WTC11 (cell line): ENCODE results near the gene ERC2.

Source experiments
- CREB1 ChIP-seq: sonication (generic); formaldehyde crosslinking; IDR thresholded peaks from 2 replicates; pipeline ENCODE4 v1.8.0; 2023; ENCODE audit warnings: mild to moderate bottlenecking, missing genetic modification reagents
- EMX1 ChIP-seq: fragments of 250-450 bp; sonication (Bioruptor Pico); IDR thresholded peaks from 2 replicates; pipeline ENCODE4 v1.8.0; 2021; ENCODE audit warnings: mild to moderate bottlenecking
- MAX ChIP-seq: sonication (generic); formaldehyde crosslinking; IDR thresholded peaks from 2 replicates; pipeline ENCODE4 v1.8.0; 2022; ENCODE audit warnings: mild to moderate bottlenecking, missing genetic modification reagents
- MYBL2 ChIP-seq: sonication (generic); formaldehyde crosslinking; IDR thresholded peaks from 2 replicates; pipeline ENCODE4 v1.8.1; 2023; ENCODE audit warnings: mild to moderate bottlenecking, moderate library complexity, missing genetic modification reagents
- NR2C2 ChIP-seq: sonication (generic); formaldehyde crosslinking; IDR thresholded peaks from 2 replicates; pipeline ENCODE4 v1.8.0; 2022; ENCODE audit warnings: mild to moderate bottlenecking, missing genetic modification reagents
- NR3C1 ChIP-seq: sonication (generic); formaldehyde crosslinking; conservative IDR thresholded peaks from 2 replicates; pipeline ENCODE4 v1.8.1; 2023; ENCODE audit warnings: low read depth, mild to moderate bottlenecking, missing genetic modification reagents
- TCF7 ChIP-seq: sonication (generic); formaldehyde crosslinking; IDR thresholded peaks from 2 replicates; pipeline ENCODE4 v1.8.0; 2022; ENCODE audit warnings: mild to moderate bottlenecking, low read depth, missing genetic modification reagents, moderate library complexity
- TEAD4 ChIP-seq: sonication (generic); formaldehyde crosslinking; IDR thresholded peaks from 2 replicates; pipeline ENCODE4 v1.8.0; 2022; ENCODE audit warnings: mild to moderate bottlenecking, missing genetic modification reagents
- USF2 ChIP-seq: sonication (generic); formaldehyde crosslinking; IDR thresholded peaks from 2 replicates; pipeline ENCODE4 v1.8.1; 2023; ENCODE audit warnings: mild to moderate bottlenecking, missing genetic modification reagents, moderate library complexity
- ZNF138 ChIP-seq: sonication (generic); formaldehyde crosslinking; conservative IDR thresholded peaks from 2 replicates; pipeline ENCODE4 v1.8.1; 2022; ENCODE audit warnings: mild to moderate bottlenecking, moderate library complexity, missing genetic modification reagents
- TF ChIP-seq, protein P1 (sequence below): sonication (generic); formaldehyde crosslinking; conservative IDR thresholded peaks from 2 replicates; pipeline ENCODE4 v1.8.1; 2023; ENCODE audit warnings: mild to moderate bottlenecking, low read depth, missing genetic modification reagents, moderate library complexity
- TF ChIP-seq, protein P2 (sequence below): sonication (generic); formaldehyde crosslinking; IDR thresholded peaks from 2 replicates; pipeline ENCODE4 v1.8.0; 2023; ENCODE audit warnings: mild to moderate bottlenecking, missing genetic modification reagents
- TF ChIP-seq, protein P3 (sequence below): fragments of 200-600 bp; IDR thresholded peaks from 2 replicates; pipeline ENCODE4 v1.8.0; 2022; ENCODE audit warnings: antibody characterized with exemption
- TF ChIP-seq, protein P4 (sequence below): sonication (generic); formaldehyde crosslinking; IDR thresholded peaks from 2 replicates; pipeline ENCODE4 v1.8.1; 2022; ENCODE audit warnings: low read depth, mild to moderate bottlenecking, moderate library complexity, missing genetic modification reagents, borderline replicate concordance

- TF ChIP-seq, protein P1, sequence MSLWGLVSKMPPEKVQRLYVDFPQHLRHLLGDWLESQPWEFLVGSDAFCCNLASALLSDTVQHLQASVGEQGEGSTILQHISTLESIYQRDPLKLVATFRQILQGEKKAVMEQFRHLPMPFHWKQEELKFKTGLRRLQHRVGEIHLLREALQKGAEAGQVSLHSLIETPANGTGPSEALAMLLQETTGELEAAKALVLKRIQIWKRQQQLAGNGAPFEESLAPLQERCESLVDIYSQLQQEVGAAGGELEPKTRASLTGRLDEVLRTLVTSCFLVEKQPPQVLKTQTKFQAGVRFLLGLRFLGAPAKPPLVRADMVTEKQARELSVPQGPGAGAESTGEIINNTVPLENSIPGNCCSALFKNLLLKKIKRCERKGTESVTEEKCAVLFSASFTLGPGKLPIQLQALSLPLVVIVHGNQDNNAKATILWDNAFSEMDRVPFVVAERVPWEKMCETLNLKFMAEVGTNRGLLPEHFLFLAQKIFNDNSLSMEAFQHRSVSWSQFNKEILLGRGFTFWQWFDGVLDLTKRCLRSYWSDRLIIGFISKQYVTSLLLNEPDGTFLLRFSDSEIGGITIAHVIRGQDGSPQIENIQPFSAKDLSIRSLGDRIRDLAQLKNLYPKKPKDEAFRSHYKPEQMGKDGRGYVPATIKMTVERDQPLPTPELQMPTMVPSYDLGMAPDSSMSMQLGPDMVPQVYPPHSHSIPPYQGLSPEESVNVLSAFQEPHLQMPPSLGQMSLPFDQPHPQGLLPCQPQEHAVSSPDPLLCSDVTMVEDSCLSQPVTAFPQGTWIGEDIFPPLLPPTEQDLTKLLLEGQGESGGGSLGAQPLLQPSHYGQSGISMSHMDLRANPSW (CRISPR knock-in tag) = no peak
- no peak for TF ChIP-seq EMX1 (CRISPR knock-in tag)
- TF ChIP-seq, protein P2, sequence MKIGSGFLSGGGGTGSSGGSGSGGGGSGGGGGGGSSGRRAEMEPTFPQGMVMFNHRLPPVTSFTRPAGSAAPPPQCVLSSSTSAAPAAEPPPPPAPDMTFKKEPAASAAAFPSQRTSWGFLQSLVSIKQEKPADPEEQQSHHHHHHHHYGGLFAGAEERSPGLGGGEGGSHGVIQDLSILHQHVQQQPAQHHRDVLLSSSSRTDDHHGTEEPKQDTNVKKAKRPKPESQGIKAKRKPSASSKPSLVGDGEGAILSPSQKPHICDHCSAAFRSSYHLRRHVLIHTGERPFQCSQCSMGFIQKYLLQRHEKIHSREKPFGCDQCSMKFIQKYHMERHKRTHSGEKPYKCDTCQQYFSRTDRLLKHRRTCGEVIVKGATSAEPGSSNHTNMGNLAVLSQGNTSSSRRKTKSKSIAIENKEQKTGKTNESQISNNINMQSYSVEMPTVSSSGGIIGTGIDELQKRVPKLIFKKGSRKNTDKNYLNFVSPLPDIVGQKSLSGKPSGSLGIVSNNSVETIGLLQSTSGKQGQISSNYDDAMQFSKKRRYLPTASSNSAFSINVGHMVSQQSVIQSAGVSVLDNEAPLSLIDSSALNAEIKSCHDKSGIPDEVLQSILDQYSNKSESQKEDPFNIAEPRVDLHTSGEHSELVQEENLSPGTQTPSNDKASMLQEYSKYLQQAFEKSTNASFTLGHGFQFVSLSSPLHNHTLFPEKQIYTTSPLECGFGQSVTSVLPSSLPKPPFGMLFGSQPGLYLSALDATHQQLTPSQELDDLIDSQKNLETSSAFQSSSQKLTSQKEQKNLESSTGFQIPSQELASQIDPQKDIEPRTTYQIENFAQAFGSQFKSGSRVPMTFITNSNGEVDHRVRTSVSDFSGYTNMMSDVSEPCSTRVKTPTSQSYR (CRISPR knock-in tag) = no peak
- TF ChIP-seq CREB1 (CRISPR knock-in tag) = no peak
- no peak for TF ChIP-seq ZNF138 (CRISPR knock-in tag)
- TF ChIP-seq NR3C1 (CRISPR knock-in tag) = no peak
- TF ChIP-seq, protein P3, sequence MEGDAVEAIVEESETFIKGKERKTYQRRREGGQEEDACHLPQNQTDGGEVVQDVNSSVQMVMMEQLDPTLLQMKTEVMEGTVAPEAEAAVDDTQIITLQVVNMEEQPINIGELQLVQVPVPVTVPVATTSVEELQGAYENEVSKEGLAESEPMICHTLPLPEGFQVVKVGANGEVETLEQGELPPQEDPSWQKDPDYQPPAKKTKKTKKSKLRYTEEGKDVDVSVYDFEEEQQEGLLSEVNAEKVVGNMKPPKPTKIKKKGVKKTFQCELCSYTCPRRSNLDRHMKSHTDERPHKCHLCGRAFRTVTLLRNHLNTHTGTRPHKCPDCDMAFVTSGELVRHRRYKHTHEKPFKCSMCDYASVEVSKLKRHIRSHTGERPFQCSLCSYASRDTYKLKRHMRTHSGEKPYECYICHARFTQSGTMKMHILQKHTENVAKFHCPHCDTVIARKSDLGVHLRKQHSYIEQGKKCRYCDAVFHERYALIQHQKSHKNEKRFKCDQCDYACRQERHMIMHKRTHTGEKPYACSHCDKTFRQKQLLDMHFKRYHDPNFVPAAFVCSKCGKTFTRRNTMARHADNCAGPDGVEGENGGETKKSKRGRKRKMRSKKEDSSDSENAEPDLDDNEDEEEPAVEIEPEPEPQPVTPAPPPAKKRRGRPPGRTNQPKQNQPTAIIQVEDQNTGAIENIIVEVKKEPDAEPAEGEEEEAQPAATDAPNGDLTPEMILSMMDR = no peak
- TF ChIP-seq MYBL2 (CRISPR knock-in tag) = no peak
- no peak for TF ChIP-seq TCF7 (CRISPR knock-in tag)
- no peak for TF ChIP-seq USF2 (CRISPR knock-in tag)
- TF ChIP-seq NR2C2 (CRISPR knock-in tag) = no peak
- no peak for TF ChIP-seq MAX (CRISPR knock-in tag)
- TF ChIP-seq, protein P4, sequence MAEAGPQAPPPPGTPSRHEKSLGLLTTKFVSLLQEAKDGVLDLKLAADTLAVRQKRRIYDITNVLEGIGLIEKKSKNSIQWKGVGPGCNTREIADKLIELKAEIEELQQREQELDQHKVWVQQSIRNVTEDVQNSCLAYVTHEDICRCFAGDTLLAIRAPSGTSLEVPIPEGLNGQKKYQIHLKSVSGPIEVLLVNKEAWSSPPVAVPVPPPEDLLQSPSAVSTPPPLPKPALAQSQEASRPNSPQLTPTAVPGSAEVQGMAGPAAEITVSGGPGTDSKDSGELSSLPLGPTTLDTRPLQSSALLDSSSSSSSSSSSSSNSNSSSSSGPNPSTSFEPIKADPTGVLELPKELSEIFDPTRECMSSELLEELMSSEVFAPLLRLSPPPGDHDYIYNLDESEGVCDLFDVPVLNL (CRISPR knock-in tag) = no peak
- no peak for TF ChIP-seq TEAD4 (CRISPR knock-in tag)
Measured at GRCh38 chr3:55492976-55493375, 975.3 kb downstream of the ERC2 start.
